Activated CD4-positive, alpha-beta T cell treated with anti-CD3 and anti-CD28 coated beads, Interleukin-2, amount 50 U/mL, for 48 hours (primary cell): ENCODE measurements around the gene IL16.
"Not testable (repeated sequence)": the region's sequence is repeated elsewhere in the genome, so short reads cannot be mapped to it uniquely, and the experiment has no call there.

Experiments
- DNase-seq, 2 experiments: peaks; one replicate each; pipeline ENCODE4 v3.0.0-alpha.2; 2020

IL16 gene

DNA sequence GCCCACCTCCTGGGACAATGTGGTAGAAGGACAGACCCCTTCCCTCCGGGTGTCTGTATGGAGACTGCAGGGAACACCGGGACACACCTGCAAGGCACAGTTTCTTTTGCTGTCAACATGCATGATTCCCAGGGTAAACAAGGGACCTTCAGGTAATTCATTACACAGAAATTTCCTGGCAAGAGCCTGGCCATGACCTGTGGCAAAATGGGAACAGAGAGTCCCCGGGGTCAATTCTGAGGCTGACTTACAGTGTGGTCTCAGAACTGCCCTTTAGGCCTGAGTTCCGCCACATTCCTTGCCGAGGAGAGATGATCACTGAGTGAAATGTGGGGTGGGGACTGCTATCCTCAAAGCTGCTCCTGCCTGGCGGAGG is 121.0 kb downstream of the IL16 start:
- no peak for DNase-seq

DNA sequence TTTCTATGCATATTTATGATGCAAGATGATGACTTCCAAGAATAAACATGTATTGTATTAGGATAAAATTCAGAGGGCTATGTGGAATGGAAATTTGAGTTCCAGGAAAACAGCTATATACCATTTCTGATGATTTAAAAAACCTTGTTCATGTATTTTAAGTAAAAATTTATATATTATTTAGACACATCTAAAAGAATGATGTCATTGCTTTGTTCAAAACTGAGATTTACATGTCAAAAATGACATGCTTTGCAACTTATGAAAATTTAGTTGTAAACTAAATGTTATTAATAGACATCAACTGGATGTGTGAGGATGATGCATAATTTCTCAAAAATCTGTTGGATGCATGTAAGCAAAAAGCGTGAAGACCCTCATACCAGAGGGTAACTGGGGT is 125.0 kb downstream of the IL16 start:
- DNase-seq = no peak

DNA sequence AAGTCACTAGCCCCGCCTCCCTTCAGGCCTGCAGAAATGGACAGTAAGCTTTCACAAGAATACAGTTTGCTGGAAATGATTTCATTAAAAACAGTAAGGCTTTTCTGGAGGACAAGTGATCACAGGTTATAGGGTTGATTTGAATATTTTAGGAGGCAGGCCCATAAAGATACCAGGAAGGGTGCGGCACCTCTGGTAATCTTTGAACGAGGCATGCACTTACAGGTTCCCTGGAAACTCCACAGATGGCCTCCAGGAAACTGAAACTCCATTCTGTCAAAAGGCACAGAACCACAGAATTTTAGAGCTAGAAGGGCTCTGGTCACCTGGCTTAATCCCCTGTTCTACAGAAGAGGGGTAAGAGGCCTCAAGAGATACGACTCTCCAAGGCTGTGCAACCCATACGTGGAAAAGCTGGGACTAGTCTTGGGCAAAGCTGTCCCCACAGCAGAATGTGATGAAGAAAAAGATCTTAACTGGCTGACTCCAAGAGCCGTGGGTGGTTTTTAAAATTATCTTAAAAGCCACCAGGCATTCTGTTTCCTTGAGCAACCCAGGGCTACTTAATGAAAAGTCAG is 126.1 kb downstream of the IL16 start:
- no peak for DNase-seq

DNA sequence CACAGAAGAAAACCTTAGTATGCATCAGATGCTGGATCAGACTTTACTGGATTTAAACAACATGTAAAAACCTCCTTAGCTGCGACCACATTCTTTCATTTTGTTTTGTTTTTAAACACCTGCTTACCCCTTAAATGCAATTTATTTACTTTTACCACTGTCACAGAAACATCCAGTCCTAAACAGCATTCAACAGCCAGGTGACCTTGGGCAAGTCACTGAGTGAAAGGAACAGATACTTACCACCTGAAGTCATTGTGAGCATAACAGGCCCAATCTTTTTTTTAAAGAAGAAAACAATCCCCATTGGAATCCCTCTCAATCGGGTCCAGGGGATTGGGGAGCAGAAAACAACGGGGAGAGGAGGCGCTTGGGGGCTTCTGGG is 126.9 kb downstream of the IL16 start:
- no peak for DNase-seq

DNA sequence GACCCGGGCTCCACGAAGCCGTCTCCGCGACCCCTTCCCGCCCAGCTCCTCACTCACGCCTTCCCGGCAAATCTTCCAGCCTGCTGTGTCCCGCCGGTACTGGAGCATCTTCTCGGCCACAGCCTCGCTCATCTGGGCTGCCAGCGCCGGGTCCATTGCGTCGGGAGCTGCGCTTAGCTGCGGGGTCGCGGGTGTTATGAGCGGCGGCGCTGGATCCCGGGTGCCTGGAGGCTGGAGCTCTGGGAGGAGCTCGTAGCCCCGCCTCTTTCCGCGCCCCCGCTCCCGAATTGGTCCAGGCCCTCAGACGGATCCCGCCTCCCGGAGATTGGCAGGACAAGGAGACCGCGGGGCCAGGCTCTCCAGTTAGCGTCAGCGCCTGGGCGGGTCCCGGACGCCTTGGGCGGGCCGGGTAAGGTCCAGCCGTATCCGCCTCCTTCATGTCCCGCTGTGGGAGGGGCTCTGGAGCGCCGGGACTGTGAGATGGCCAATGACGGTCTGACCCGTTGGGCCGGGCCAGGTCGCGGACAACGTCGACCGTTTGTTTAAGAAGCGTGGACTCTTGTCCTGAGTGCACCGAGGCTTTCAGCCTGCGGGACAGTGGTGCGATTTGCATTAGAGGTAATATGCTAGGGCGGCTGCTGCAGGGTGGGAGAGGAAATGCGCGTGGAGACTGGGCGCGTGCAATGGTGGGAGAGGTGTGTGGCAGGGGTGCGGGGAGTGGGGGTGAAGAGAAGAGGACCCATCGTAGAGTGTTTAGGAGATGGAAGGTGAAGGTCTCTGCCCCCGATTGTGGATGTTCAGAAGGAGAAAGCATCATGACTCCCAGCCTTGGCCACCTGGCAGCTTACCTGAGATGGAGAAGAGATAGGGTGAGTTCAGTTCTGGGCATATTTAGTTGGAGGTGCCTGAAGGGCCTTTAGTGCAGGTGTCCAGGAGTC is 127.5 kb downstream of the IL16 start, which contains the start of gene STARD5:
Gene STARD5 (minus strand): TSS at position 198 of the 938 bp plus-strand sequence. CDS start 42 bp downstream, at position 156.
- DNase-seq = peak; percentile 99

DNA sequence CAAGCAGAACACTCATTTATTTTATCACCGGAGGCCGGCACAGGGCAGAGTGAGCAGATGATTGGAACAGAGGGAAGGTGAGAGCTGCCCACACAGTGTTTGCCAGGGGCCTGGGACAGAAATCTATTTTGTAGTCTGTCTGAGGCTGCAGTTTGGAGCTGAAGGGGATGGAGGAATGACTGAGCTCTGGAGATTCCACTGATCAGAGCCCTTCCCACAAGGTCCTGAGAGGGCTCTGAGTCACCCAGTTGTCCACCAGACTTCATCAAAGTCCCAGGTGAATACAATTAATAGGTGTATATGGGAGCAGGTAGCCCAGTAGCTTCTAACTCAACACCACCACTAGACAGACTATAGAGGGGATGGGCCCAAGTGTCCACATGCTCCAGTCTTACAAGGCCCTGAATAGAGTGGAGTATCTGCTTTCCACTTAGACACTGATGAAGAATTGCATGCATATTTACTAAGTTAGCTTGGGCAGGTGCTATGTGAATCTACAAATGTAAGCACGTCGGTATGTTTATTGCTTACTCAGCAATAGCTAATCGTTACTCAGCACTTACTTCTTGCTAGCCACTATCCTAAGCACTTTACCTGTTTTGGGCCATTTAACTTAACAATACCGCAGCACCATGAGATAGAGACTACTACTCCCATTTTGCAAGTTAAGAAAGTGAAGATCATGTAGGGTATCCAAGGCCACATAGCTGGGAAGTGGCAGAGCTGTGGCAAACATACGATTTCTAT is 130.0 kb downstream of the IL16 start:
- DNase-seq = no peak

DNA sequence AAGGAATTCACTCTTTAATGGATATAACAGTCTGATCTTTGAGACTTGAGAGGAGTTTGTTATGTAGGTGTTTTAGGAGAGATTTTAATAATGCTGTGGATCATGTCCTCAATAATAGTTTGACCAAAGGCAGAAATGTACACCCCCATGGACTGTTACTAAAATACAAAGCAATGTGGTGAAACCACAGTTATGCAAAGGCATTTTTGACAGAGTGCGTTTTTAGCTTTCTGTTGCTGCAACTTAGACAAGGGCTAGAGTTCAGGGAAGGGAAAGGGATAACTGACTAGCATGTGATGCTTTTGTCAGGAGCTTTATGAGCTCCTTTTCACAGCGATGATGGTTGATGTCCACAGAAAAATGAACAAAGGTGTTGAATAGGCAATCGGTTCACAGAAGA is 130.8 kb downstream of the IL16 start:
- no peak for DNase-seq

DNA sequence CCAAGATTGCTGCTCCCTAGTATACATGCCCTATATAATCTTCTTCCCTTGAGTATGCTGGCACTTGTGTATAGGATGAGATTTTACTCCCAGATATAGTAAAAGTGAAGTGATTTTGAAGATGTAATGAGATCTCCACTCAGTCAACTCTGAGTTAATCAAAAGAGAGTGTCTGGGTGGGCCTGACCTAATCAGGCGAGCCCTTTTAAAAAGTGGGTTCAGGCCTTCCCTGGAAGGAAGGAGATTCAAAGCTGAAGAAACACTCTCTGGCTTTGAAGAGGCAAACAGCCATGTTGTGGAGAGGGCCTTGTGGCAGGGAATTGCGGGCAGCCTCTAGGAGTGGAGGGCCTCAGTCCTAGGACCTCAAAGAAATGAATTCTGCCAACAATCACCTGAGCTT is 132.8 kb downstream of the IL16 start:
- DNase-seq = no peak

DNA sequence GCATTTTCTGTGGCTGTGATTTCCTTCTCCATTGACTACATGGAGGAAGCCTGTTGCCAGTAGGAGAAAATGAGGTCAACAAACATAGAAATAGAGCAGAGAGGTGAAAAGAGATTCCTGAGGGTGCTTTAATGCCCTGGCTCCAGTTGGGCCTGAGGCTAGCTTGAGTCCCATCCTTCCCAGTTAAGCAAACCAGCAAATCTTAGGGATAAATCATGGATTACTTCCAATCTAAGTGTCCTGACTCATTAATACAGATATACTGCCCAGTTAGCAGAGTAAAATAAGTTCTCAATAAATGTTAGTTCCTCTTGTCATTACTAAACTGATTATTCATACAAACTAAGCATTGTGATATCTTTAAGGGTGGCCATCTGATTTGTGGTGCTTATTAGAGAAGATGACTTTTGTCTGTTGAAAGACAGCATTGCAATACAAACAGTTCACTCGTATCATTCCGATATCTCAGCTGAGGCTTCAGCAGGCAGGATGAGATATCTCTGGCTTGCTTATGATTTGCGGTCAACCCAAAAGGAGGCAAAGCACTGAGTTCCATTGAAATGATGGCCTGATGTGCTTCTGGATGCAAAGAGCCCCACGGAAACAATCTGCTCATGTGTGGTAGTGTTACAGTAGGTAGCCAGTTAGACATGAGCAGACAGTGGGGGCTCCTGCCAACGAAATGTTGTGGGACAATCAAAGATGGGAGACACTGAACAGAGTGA is 133.8 kb downstream of the IL16 start:
- no peak for DNase-seq

DNA sequence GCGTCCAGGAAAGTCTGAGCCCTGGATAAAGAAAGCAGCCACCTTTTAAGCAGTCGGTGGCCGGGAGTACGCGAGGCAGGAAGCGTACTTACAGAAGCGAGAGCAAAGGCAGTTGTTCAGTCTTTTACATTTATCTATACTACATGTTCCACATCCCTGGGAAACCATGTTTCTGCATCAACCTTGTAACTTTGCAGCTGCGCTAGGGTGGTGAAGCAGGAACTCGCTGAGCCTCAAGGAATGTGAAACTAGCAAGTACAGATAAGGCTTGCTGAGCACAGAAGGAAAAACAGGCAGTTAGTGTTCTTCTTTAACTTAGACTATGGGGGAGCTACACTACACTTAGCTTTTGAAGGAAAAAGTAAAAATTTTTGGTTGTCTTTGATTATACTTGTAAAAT is 134.5 kb downstream of the IL16 start:
- DNase-seq = not testable (repeated sequence)

DNA sequence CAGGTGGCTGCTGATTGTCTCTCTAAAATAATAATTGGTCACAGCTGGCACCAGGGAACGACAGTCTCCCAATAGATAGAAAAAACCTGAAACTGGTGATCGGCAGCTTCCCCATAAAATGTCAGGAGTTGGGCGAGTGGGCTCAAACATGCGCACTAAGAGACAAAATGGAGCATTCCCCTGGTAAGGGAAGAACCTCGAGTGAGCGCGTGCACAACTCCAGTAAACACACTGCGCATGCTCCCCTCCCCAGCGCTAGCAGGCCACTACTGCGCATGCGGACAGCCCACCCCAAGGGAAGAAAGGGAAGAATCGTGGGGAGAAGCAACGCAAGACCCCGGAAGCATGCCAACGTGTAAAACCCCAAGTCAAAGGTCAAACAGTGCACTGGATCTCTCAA is 134.9 kb downstream of the IL16 start:
- DNase-seq = no peak

DNA sequence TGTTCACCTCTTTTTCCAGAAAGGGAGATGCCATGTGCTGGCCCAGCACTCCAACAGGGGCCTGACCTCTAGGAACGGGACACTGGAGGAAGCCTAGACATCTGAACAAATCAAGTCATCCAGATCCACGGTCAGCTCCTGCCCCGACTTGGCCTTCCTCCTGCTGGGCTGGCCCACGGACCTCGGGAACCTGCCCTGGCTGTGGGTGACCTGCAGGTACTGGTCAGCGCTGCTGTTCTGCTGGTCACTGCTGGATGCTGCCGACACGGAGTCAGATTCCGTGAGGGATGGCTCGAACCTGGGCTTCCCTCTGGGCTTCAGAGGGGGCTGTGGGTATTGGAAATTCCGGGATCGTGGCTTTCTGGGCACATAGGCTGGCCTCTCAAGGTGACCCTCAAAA is 135.6 kb downstream of the IL16 start:
- DNase-seq = no peak

DNA sequence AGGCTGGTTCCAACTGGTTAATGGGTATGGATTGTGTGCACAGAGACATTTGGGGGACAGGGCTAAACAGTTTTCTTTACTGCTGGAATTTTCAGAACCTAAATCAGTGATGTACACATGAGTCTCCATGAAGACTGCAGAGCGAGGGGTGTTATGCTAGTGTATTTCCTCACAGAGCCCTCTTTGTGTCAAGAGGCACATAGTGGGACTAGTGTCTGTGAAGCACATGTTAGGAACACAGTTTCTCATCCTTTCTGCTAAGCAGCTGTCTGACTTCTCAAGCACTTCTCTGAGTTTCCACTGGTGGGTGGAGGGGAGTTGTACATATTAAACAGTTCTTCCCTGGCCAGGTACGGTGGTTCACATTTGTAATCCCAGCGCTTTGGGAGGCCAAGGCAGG is 136.7 kb downstream of the IL16 start:
- no peak for DNase-seq

DNA sequence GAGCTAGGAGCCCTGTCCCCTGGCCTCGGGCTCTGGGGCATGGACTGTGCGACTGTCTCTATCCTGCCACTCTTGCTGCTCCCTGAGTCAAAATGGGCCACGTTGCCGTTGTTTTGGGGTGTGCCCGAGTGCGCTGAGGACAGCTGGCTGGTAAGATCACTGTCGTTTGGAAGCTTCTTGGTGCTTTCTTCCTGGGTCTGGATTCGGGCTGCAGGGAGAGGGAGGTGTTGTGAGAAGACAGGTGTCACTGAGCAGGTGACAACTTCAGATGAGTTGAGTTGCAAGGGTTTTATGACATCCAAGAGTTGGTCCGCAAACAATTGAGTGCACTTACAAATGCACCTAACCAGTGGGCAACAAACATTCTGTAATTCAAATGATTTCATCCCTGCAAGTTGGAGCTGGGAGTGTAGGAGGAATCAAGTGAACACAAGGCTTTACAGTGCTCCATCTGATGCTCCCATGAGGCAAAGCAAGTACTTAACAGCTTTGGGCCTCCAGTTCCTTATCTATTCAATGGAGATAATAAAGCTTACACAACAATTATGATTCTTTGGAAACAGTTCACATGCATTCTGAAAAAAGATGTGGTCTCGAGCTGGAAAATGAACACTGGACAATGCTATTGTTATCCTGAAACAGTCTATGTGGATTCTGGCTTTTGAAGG is 138.2 kb downstream of the IL16 start:
- no peak for DNase-seq

DNA sequence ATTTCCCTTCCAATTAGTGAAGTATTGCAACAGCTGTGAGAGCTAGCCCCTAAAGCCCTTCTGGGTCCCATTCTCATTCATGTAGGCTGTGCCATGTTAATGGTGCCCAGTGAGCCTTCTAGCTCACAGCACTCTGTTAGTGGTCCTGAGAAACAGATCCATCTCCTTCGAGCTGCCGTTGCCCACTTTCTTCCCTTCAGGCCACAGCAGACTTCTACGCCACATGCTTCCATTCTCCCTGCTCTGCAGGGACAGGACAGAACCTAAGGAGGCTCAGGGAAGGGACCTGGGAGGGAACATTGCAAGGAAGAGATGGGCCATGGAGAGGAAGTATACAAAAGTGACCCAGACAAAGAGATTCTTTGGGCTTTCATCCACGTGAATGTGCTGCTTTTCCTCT is 139.0 kb downstream of the IL16 start:
- no peak for DNase-seq

DNA sequence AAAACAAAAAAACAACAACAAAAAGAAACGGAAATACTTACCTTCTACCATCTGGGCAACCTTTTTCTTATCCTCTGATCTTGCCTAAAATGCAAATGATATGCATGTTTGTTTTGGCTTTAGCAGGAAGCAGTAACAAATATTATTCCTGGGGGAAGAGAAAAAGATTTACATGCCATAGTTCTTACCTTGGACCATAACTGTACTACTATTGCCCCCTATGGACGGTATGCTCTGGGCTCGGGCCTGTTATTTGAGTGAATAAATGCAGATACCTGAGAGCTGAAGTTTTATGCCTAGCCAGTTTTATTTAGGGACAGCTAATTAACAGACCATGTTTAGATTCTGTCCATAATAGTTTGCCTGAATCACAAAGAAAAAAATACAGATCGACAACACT is 139.9 kb downstream of the IL16 start:
- DNase-seq = peak; percentile 23 to 34

DNA sequence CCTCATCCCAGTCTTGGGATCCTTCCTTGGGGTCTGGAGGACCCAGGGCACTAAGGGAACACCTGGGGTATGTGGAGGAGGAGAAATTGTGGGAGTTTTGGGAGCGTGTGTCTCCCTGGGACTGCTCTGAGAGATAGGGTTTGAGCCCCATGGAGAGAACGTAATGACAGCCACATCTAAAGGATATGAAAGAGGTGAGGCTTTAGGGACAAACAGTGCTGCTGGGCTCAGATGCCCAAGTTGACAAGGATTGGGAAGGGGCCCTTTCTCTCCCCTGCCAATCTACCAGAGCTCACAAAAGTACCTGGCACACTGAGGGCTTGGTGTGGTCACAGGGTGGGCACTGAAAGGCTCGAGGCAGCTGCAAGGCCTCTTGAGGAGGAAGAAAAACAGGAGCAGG is 140.6 kb downstream of the IL16 start:
- DNase-seq = no peak

DNA sequence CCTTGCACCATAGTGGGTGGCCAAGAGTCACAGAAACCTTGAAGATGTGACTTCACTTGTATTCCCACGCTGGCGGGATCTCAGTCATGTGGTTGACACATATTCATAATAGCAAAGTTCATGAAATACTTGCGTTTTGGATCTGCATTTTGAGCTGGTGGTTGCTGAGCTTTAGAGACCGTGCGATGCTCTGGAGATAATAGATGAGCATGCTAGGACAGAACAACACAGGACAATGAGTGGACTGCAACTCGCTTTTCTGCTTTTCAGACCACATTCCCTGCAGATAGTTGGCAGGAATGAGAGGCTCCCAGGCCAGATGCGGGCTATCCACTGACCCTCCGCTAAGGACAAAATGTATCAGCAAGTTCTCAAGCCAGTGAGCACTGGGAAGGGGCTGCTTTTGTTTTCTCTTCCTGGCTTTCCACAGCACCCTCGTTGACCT is 141.1 kb downstream of the IL16 start:
- no peak for DNase-seq

DNA sequence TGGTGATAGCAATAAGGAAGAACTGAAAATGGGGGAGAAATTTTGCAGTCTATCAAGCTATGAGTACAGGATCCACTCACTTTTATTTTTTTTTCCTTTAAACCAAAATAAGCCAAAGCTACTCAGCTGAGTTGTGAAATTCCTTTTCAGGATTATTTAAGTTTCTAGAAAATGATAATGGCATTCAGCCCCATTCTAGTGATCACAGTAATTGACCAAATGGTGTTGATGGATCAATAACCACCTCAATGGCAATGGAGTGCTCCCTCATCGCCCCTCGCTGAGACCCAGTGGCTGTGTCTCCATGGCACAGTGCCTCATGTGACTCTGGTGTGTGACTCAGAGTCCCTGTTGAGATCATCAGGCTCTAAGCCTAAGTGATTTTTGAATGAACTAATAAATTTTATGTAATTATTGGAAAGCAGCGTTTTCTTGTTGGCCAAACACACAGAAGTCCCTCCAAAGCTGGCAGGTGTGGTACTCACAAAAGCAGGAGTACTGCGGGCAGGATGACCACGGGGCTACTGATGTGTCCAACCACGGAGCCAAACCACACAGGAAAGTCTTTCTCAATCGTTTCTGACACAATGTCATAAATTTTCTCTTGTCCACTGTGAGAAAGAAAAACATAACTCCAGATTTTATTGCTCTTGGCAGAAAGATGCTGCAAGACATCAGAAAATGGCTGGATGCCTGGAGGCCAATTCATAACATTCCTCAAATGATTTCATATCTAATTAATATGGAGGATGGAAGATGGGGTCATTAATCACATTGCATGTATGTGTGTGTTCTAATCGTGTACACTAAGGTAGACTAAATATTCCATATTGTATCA is 141.7 kb downstream of the IL16 start:
- DNase-seq = no peak

DNA sequence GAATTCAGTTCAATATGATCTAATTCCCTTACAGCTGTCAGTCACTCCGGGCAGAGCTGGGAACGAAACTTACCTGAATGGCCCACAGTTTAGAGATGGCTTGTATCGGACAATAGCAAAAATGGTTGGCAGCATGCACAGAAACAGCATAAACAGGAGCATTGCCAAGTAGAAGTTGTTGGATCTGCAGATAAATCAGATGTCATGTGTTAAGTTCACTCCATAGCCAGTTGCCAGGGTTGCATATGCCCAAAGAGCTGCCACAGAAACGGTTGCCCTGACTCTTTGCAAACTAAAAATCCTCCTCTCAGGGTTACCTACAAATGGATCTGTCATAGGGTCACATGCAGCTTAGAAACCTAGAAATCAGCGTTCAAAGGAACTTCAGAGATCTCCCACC is 142.6 kb downstream of the IL16 start:
- no peak for DNase-seq

DNA sequence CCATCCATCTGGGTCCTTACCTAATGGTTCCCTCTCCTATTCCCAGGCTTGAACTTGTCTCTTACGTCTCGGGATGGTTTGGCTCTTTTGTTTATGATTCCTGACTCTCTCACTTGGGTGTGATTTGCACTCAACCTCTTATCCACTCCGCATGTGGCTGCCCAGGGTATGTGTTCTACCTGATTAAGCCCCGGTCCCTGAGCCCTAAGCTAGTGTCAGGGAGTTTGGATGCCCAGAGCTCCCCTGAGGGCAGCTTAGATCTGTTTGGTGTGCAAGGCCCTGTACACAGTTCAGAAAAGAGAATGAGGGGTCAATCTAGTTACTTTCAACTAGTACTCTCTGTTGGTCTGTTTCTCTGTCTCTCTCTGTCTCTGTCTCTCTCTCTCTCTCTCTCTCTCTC is 143.2 kb downstream of the IL16 start:
- DNase-seq = no peak

DNA sequence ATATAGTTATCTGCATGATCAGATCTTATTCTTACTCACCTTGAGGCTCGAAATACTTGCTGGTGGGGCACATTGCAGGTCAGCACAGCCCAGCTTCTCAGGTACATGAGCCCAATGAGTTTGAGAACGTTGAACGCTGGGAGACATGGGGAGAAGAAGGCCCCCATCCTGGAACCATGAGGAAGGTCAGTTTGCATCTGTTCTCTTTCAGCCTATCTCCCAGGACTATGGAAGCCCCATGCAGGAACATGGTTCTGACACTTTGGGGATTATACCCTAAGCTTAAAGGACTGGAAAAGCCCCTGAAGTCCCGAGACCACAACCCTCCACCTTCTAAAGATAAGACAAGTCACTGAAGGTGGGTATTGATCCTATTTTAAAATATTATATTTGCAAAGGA is 144.7 kb downstream of the IL16 start:
- no peak for DNase-seq
